Skeletal muscle tissue (tissue), 4 donors: ENCODE results near the gene EBF4. TPM values are rescaled to one million over a fixed set of nuclear protein-coding genes. Genes with fewer than 3 reads are reported as not detected.
"Not testable (repeated sequence)": the region's sequence is repeated elsewhere in the genome, so short reads cannot be mapped to it uniquely, and the experiment has no call there.

Experiments
- H3K27ac ChIP-seq: one replicate; pipeline ENCODE4 v1.7.0; 2013; ENCODE audit warnings: mild to moderate bottlenecking, low read depth, low read length, inconsistent platforms
- H3K27me3 ChIP-seq, 3 donors: one replicate each; pipeline ENCODE4 v1.7.0; 2013; ENCODE audit warnings: low read length in 3 of 3; ENCODE audit not compliant: control insufficient read depth in 3 of 3, insufficient read depth in 3 of 3
- H3K36me3 ChIP-seq, 3 donors: one replicate each; pipeline ENCODE4 v1.7.0; 2013; ENCODE audit warnings: low read length in 3 of 3; ENCODE audit not compliant: control insufficient read depth in 3 of 3, insufficient read depth in 3 of 3
- H3K4me1 ChIP-seq, 3 donors: one replicate each; pipeline ENCODE4 v1.7.0; 2013; ENCODE audit warnings: low read length in 3 of 3, mild to moderate bottlenecking in 3 of 3; ENCODE audit not compliant: control insufficient read depth in 3 of 3, insufficient read depth in 3 of 3
- H3K4me3 ChIP-seq, 3 donors: one replicate each; pipeline ENCODE4 v1.7.0; 2013; ENCODE audit warnings: low read length in 3 of 3
- H3K9ac ChIP-seq, 3 donors: one replicate each; pipeline ENCODE4 v1.7.0; 2013; ENCODE audit warnings: low read length in 3 of 3, mild to moderate bottlenecking in 3 of 3, moderate library complexity in 2 of 3, low read depth in 1 of 3
- H3K9me3 ChIP-seq, 3 donors: one replicate each; pipeline ENCODE4 v1.7.0; 2013; ENCODE audit warnings: low read length in 3 of 3; ENCODE audit not compliant: control insufficient read depth in 3 of 3
- total RNA-seq: library from RNA; depleted of rRNA; stranded (reverse); fragments of >200 nt; gene quantifications from one replicate; pipeline ENCODE4 v1.2.3, GENCODE V29; 2014
- donor health status: Osteomylitis.

Gene EBF4
- total RNA-seq, 1 donor from 2014 or later = 2.6 TPM

DNA sequence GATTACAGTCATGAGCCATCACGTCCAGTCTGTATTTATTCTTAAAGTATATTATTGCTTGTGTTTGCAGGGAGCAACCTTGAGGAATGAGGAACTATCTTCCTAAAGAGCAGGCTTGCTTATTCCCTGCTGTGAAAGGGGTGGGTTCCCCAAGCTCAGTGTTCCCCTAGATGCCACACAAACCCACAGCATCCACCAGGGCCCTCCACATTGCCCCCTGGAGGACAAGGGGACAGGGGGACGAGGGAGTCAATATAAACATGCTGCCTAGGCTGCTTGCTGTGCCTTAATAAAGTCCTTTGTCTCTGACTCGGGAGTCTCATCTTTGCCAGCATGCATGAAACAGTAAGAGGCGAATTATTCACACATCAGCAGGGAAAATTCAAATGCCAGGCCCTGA, 20.6 kb upstream of the EBF4 start:
- peaks cover 0 to 5% (median 0%) of the 10 kb centered on the region in 3 donors for H3K27me3 ChIP-seq
- no peak overlapping the region for H3K9ac ChIP-seq
- H3K4me3 ChIP-seq = no peak overlapping the region
- H3K9me3 ChIP-seq = no peaks in the 10 kb centered on the region
- H3K4me1 ChIP-seq = no peaks in the 10 kb centered on the region
- H3K36me3 ChIP-seq = no peaks in the 10 kb centered on the region
- no peak overlapping the region for H3K27ac ChIP-seq

DNA sequence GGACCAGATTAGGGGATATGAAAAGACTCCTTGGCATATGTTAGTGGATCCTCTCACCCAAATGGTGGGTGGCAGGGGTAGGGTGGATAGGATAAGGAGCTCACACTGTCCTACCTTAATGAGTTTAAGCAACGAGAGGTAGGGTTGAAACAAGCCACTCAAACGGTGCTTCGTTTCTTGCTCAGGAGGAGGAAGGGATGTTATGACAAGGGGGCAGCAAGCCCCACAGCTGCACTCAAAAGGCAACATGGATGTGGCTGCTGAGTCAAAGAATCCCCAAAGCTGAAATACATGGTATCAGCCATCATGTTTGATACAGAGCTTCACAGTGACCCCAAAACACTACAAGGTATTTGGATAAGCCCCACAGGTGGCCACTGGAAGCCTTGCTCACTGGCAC, 20.1 kb upstream of the EBF4 start:
- Histone ChIP-seq H3K4me3 (no peak overlapping the region), H3K9me3 (no peaks in the 10 kb centered on the region), H3K9ac (no peak overlapping the region), H3K4me1 (no peaks in the 10 kb centered on the region), H3K27ac (no peak overlapping the region), H3K36me3 (no peaks in the 10 kb centered on the region), H3K27me3 (peaks cover 0 to 5% (median 0%) of the 10 kb centered on the region in 3 donors)

DNA sequence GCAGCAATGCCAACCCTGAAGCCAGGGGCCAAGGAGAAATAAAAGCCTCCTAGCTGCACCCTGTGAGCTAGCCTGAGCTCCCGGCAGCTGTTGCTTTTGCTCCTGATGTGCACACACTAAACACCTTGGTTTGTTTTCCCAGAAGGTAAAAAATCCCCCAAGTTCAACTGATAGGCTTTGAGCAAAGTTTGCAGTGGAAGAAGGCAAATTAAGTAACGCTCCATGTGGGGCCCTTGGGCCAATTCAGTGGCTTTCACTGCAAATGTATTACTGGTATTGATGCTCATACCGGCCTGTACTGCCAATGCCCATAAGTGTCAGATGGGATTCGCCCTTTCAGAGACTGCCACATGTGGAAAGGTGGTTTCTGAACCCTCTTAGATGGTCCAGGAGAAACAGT, 19.1 kb upstream of the EBF4 start:
- H3K27ac ChIP-seq = no peak overlapping the region
- no peak overlapping the region for H3K4me3 ChIP-seq
- peaks cover 0 to 5% (median 0%) of the 10 kb centered on the region in 3 donors for H3K27me3 ChIP-seq
- no peaks in the 10 kb centered on the region for H3K4me1 ChIP-seq
- H3K9me3 ChIP-seq = no peaks in the 10 kb centered on the region
- no peaks in the 10 kb centered on the region for H3K36me3 ChIP-seq
- H3K9ac ChIP-seq = no peak overlapping the region

DNA sequence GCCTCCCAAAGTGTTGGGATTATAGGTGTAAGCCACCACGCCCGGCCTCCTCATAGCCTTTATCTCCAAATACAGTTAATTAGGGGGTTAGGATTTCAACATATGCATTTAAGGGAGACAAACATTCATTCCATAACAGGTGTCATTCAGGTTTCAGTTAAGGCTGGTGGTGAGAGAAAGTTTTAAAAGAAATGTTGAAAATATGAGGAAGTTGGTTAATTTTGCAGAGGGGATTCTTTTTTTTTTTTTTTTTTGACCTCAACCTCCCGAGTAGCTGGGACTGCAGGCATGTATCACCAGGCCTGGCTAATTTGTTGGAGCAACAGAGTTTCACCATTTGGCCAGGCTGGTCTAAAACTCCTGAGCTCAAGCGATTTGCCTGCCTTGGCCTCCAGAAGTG, 12.5 kb upstream of the EBF4 start:
- peaks cover 0 to 6% (median 0%) of the 10 kb centered on the region in 3 donors for H3K27me3 ChIP-seq
- H3K9ac ChIP-seq = no peak overlapping the region
- H3K9me3 ChIP-seq = no peaks in the 10 kb centered on the region
- H3K36me3 ChIP-seq = no peaks in the 10 kb centered on the region
- H3K4me3 ChIP-seq = no peak overlapping the region
- H3K4me1 ChIP-seq = no peaks in the 10 kb centered on the region
- H3K27ac ChIP-seq = no peak overlapping the region

DNA sequence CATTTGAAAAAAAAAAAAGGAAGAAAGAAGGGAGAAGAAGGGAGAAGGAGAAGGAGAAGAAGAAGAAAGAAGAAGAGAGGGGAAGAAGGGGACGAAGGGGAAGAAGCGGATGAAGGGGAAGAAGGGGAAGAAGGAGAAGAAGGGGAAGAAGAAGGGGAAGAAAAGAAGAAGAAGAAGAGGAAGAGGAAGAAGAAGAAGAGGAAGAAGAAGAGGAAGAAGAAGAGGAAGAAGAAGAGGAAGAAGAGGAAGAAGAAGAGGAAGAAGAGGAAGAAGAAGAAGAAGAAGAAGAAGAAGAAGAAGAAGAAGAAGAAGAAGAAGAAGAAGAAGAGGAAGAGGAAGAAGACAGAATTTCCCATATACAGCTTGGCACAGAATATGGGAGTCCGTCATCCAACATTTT, 10.5 kb upstream of the EBF4 start:
- H3K9me3 ChIP-seq, H3K27ac ChIP-seq, H3K9ac ChIP-seq, H3K4me3 ChIP-seq, H3K36me3 ChIP-seq, H3K4me1 ChIP-seq: not testable (repeated sequence)
- H3K27me3 ChIP-seq = peaks cover 2 to 15% (median 7%) of the 10 kb centered on the region in 3 donors

DNA sequence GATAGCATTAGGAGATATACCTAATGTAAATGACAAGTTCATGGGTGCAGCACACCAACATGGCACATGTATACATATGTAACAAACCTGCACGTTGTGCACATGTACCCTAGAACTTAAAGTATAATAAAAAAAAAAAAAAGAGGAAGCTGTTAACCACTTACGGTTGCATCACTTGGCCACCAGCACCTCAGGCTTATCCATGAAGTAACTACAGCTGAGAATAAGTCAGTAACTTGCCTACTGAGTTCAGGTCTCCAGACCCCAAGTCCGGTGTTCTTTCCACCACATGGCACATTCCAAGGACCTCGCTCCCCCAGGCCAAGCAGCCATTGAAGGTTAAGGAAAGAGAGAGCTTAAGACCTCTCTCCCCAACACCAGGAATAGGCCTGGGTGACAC, 7.8 kb upstream of the EBF4 start:
- not testable (repeated sequence) for H3K27ac ChIP-seq, H3K9me3 ChIP-seq, H3K4me3 ChIP-seq, H3K4me1 ChIP-seq, H3K9ac ChIP-seq, H3K36me3 ChIP-seq
- peaks cover 24 to 30% (median 27%) of the 10 kb centered on the region in 3 donors for H3K27me3 ChIP-seq

DNA sequence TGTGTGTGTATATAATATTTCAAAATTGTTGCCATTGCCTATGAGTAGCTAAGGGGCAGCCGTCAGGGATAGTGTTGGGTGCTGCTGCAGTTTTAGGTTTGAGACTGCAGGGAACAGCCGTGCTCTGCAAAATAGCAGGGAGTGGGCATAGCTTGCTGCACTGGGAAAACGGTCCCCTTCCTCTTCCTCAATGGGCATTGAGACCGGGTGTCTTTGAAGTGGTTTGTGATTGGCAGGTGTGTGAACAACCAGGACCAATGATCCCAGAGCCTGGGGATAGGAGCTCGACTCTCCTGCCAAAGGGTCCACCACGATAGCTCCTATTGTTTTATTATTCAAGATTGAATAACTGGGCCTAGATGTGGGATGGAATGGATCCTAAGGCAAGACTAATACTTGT, 5.1 kb upstream of the EBF4 start:
- Histone ChIP-seq H3K36me3 (no peaks in the 10 kb centered on the region), H3K27me3 (peaks cover 32 to 50% (median 48%) of the 10 kb centered on the region in 3 donors), H3K9me3 (no peaks in the 10 kb centered on the region), H3K9ac (no peak overlapping the region), H3K27ac (no peak overlapping the region), H3K4me3 (no peak overlapping the region), H3K4me1 (peaks cover 0 to 5% (median 3%) of the 10 kb centered on the region in 3 donors)

DNA sequence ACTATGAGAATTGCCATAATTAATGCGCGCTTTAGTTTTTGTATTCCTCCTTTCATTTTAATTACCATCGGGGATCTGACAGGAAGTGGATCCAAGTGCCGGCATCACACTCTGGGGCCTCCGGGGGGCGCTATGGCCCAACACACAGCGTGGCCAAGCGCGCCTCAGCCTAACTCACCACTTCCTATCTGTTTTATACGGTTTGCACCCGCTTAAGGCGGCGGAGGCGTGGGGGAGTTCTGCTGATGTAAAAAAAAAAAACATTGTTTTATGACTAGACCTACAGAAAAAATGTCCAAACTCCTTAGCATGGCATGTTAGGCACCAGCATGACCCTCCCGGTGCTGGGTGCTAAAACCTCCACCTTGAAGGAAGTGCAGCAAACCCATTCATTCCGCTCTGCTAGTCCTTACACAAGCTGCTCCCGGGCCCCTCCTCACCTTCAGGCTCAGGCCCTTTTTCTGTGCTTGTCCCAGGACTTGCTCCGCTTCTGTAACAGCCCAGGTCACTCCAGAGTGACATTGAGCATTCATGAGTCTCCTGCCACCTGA, 4.5 kb upstream of the EBF4 start:
- H3K36me3 ChIP-seq = no peaks in the 10 kb centered on the region
- no peak overlapping the region for H3K27ac ChIP-seq
- peaks cover 32 to 50% (median 48%) of the 10 kb centered on the region in 3 donors for H3K27me3 ChIP-seq
- H3K9ac ChIP-seq = no peak overlapping the region
- no peaks in the 10 kb centered on the region for H3K9me3 ChIP-seq
- H3K4me1 ChIP-seq = peaks cover 0 to 5% (median 3%) of the 10 kb centered on the region in 3 donors
- H3K4me3 ChIP-seq = no peak overlapping the region

DNA sequence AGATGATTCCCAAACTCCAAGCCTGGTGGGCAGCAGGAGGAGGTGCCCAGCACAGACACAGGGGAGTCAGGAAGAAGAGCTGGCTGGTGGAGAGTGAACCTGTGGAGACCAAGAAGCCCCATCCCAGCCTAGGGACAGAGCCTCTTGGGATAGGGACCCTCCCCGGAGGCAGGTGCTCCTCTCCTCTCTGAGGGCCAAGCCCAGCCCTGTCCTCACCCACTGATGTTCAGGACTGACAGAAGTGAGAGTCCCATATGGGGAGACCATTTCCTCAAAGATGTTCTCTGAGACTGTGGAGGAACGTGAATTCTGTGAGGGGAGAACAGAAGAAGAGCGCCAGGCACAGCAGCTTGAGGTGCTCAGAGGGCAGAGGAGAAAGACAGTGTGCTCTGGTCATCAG, 2.4 kb upstream of the EBF4 start:
- Histone ChIP-seq H3K27me3 (peaks cover 48 to 67% (median 62%) of the 10 kb centered on the region in 3 donors), H3K4me1 (peaks cover 0 to 5% (median 3%) of the 10 kb centered on the region in 3 donors), H3K27ac (no peak overlapping the region), H3K36me3 (no peaks in the 10 kb centered on the region), H3K4me3 (no peak overlapping the region), H3K9me3 (no peaks in the 10 kb centered on the region), H3K9ac (no peak overlapping the region)

DNA sequence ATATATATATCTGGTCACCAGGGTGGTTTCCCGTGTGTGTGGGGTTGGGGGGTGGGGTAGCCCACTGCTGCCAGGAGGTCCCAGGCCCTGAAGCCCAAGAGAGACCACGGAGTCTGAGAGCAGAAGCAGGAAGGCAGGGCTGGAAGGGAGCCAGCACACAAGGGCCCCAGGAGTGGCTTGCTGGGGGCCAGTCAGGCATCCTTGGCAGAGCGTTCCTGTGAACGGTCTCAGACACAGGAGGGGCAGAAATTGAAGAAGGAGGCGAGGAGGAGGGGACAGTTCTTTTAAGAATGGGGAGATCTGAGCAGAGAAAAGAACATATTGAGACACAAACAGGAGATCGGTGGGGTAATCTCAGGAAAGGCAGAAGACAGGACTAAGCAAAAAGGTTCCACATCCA, 1.9 kb upstream of the EBF4 start:
- Histone ChIP-seq H3K4me3 (no peak overlapping the region), H3K4me1 (peaks cover 0 to 5% (median 3%) of the 10 kb centered on the region in 3 donors), H3K36me3 (no peaks in the 10 kb centered on the region), H3K27me3 (peaks cover 48 to 68% (median 65%) of the 10 kb centered on the region in 3 donors), H3K9ac (no peak overlapping the region), H3K27ac (no peak overlapping the region), H3K9me3 (no peaks in the 10 kb centered on the region)
